HG02943 (cell line): ENCODE measurements around the gene PIEZO2.

Source experiments
- ATAC-seq: cut with Tn5 transposase; IDR thresholded peaks from one replicate; pipeline ENCODE4 v1.9.1; 2021; ENCODE audit warnings: mild to moderate bottlenecking, low read depth, moderate library complexity; ENCODE audit not compliant: unreplicated experiment

The PIEZO2 gene

DNA sequence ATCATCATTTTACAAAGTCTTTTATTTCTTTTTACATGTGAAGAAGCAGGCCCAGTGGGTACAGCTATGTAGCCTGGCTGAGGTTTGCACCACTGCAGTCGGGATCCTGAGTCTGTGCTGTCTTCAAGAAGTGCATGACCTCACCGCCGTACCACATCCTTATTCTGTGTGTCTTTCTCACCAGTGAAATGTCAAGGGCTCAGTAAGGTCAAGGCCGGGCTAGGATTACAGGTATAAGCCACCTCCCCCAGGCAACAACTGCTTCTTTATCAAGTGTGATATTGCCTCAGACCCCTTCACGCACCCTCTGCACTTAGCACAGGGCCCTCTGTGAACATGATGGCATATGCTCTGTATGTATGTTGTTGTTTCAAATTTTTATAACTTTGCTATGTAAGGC, 76.7 kb downstream of the PIEZO2 start:
- ATAC-seq, result no peak

GRCh38 chr18:11071300-11071699, 78.1 kb downstream of the PIEZO2 start:
- ATAC-seq, result no peak

DNA sequence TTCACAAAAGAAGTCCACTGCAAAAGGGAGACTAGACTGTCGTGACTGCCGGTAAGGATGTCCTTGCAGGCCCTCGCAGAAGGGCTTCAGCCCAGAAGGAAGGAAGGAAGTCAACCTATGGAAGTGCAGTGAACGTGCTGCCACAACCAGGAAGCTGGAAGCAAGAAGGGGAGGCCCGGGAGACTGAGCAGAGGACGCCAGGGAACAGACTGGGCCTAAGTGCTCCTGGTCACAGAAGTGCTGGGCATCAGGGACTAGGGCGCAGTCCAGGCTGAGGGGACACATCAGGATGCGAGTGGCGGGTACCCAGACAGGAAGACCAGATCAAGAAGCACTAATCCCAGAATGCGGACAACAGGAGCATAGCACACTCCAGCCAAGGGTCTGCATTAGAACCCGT, 78.8 kb downstream of the PIEZO2 start:
- no peak for ATAC-seq

DNA sequence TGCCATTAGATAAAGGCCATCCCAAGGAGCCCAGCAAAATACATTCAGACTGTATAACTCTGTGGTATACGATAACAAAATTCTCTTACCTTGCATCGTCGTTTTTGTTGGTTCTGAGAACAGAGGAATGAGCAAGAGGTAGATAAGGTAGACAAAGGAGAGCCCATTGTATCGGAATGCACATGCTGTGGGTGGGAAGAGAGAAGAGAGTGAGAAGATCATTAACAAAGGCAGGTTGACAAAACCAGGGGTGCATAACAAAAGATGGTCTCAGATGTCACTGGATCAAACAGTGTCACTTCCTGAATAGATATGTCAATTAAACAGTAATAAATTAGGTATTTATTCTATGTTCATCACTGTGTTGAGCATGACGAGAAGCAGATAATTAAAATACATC, 83.3 kb downstream of the PIEZO2 start:
- no peak for ATAC-seq

GRCh38 chr18:11064727-11065460, 84.5 kb downstream of the PIEZO2 start:
- ATAC-seq, result no peak

- no peak for ATAC-seq
Observed at GRCh38 chr18:11064106-11064505, 85.3 kb downstream of the PIEZO2 start.

GRCh38 chr18:11055721-11056120, 93.6 kb downstream of the PIEZO2 start:
- ATAC-seq, result no peak

DNA sequence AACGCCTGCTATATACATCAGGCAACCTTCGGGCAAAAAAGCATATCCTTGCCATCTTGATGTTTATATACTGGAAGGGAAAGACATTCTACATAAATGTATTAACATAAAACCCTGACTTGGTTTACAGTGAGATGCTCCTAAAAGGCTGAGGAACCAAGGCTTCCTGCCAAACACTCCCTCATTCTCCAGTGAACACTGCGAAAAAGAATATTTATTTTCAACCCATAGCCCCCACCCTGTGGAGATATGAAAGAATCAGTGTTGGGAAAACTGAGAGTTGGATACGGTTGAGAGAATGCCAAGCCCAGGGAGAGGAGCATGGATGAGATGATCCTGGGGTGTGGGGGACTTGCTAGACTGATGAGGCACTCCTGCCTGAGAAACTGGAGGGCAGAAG, 94.9 kb downstream of the PIEZO2 start:
- no peak for ATAC-seq

DNA sequence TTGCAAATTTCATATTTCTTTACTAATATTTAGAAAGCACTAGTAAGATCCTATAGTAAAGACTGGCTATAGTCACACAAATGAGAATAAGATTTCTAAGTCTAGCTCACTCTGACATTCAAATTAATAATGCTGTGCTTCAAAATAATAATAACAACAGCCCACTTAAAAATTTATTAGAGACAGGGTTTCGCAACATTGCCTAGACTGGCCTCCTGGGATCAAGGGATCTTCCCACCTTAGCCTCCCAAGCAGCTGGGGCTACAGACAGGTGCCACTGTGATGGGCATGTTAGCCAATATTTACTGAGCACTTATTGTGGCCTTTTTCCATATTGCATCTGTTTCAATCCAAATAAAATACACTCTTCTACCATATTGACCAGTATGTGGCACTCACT, 96.1 kb downstream of the PIEZO2 start:
- ATAC-seq, result no peak

GRCh38 chr18:11052800-11053199, 96.6 kb downstream of the PIEZO2 start:
- no peak for ATAC-seq

DNA sequence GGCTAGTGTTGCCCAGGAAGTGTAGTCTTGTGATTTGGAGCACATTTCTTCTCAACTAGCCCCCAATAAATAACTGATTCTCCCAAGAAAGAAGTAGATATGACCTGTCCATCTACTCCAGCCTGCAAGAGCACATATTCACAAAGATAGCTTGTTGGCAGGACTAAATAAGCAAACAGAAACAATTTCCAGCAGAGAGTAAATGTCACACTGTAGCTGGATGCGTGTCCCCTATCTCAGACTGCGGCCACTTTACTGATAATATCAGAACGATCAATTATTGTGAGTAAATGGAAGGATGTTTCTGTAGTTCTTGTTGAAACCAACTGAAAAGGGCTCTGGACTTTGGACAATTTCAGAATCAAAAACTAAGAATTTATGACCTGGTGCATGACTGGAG, 97.9 kb downstream of the PIEZO2 start:
- no peak for ATAC-seq

GRCh38 chr18:11050966-11051365, 98.4 kb downstream of the PIEZO2 start:
- no peak for ATAC-seq

DNA sequence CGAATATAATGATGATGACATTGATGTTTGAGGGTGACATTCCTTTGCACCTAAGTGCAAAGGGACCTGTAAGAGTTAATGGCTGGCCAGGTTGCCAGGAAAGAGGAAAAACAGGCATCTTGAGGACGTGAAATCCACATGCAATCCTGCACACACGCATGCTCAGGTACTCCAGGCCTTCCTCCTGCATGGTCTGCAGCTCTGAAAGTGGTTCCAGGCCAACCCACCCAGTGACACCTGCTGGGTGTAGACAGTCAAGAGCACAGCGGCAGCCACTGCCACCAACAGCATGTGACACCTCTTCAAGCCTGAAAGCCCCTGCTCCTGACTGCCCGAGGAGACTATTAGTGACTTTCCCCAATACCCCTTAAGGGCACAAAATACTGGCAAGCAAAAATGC, 101.6 kb downstream of the PIEZO2 start:
- no peak for ATAC-seq

DNA sequence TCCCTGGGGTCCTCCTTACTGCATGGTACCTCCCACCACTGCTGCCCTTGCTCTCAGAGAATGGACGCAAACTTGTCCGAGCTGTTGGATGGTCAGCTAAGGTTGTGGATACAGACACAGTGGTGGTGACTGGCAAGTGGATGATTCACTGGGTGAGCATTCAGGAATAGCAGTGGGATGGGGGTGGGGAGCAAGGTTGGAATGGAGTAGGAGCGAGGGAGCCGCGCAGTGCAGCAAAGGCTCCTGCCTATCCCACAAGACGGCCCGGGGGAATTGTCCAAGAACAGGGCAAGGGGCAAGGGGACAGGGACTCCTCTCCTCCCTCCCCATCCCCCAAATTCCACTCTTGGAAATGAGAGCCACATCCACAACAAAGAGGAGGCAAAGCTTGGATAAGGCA, 102.2 kb downstream of the PIEZO2 start:
- ATAC-seq, result no peak

DNA sequence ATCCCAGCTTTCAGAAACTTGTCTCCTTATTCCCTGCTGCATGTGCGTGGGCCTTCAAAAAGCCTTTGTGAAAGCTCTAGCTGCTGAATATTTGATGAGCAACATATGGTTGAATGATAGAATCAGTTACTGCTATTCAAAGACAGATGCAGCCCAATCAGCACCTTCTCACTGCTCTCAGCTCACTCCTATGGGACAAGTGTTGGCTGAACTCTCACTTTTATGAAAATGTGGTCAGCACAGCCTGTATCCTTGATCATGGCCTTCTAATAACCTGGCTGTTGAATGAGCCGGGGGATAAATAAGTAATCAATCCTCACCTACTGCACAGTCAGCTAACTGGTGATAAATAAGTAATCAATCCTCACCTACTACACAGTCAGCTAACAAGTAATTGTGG, 103.2 kb downstream of the PIEZO2 start:
- ATAC-seq, result no peak

DNA sequence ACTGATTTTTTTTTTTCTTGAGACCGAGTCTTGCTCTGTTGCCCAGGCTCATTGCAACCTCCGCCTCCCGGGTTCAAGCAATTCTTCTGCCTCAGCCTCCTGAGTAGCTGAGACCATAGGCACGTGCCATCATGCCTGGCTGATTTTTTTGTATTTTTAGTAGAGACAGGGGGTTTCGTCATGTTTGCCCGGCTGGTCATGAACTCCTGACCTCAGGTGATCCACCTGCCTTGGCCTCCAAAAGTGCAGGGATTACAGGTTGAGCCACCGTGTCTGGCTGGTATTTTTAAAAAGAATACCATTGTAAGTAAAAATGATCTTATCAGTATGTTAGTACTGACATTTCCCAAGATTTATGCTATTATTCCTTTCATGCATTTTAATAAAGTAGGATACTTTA, 105.7 kb downstream of the PIEZO2 start:
- ATAC-seq, result no peak

DNA sequence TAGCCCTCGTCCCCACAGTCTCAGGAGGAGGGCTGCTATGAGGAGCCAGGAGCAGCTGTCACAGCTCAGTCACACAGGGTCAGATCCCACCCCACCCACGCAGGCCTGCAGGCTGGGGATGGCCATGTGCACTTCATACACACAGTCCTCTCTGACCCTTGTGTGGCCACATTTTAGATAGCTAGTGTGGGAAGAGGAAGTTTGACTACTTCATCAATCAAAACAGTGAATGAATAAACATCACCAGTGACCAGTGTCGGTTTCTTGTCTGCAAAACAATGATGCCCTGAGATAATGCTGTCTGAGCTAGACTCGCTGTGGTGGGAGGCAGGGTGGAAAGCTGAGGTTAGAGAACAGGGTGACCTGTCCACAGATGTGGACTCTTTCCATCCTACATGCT, 107.1 kb downstream of the PIEZO2 start:
- no peak for ATAC-seq

- no peak for ATAC-seq
Observed at GRCh38 chr18:11040823-11041656, 108.3 kb downstream of the PIEZO2 start.

DNA sequence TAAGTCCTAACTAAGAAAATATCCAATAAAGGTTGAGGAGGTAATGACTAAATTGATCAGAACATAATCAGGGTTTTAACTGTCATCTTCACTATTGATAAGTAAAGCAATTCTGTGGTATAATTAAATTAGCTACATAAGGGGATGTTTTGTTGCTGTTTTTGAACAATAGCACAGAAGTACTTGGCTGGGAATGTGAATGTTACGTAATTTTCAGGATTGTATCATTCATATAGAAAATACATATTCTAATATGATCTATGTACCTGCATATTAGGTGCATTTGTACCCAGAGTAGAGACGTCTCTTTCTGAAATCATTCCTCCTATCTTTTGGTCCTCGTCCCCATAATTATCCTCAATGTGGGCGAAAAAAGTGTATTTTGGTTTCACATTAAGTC, 109.0 kb downstream of the PIEZO2 start:
- no peak for ATAC-seq

DNA sequence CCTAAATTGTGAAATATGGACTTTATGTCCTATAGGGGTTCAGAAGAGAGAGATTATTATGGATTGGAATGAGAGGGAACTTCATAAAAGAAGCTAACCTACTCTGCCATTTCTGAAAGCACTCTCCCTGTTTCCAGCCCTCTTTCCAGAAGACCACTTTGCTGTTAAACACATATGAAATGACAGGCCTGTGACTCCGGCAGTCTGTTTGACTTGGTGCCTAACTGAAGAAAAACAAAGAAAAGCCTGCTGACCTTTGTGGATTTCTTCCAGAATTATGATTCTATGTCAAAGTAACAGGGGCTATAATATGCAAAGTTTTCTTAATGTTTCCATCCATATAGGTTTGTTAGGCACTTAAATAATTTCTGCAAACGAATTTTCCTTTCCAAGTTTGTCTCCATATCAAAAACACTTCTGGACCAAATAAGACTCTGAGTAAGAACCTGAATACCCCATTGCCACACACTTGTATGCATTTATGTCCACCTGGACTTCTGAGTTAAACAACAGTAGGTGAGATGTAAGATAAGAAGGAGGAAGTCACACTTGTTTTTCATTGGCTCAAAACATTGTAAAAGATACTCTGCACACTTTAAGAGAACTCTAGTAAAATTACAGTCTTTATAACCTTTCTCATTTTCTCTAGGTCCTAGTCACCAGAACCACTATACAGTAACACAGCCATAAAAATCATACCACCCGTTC, 111.7 kb downstream of the PIEZO2 start:
- no peak for ATAC-seq

DNA sequence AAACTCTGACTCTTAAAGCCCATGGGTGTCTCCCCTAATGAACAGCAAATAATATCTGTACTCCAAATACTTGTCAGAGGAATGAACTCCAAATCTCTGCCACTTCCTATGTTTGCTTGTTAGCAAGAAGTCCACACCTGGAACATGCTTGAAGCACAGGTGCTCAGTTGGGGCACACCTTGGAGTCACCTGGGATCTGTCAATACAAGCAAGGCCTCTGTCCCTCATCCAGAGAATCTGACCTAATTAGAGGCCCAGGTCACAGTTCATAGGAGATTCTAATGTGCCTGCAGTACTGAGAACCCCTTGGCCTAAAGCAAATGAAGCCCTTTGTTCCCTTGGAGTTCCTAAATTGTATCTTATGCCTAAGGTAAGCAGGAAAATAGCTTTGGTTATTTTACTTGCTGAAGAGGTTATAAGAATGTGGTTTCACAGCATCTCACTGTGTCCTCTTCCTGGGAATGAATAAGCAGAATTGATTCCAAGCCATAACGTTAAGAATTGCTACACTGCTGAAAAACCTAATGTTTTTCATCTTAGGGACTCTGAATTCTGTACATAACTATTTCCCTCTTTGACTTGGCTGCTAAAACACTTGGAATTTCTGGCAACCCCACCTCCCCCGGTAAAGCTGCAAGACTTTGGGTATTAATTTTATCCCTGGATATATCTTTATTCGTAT, 113.4 kb downstream of the PIEZO2 start:
- ATAC-seq, result no peak
